Tibial nerve (tissue), 4 donors: Measurements from ENCODE around the gene PPP2R2C.

Source experiments
- CTCF ChIP-seq, 5 experiments: fragments of 200-600 bp in 3 of 5; fragments of 450-650 bp in 2 of 5; sonication (generic) in 3 of 5; IDR thresholded peaks; one replicate each; pipeline ENCODE4 v1.5.1; 2016 to 2019; ENCODE audit warnings: antibody characterized with exemption in 5 of 5, mild to moderate bottlenecking in 3 of 5, moderate library complexity in 2 of 5
- EP300 ChIP-seq, 2 donors: sonication (generic); formaldehyde crosslinking; IDR thresholded peaks; one replicate each; pipeline ENCODE4 v1.6.1; 2017; ENCODE audit warnings: antibody characterized with exemption in 2 of 2, mild to moderate bottlenecking in 1 of 2
- POLR2A ChIP-seq, 2 donors: fragments of 450-650 bp; IDR thresholded peaks; one replicate each; pipeline ENCODE4 v1.6.1; 2017; ENCODE audit warnings: antibody characterized with exemption in 2 of 2, mild to moderate bottlenecking in 2 of 2, moderate library complexity in 2 of 2

- TF ChIP-seq CTCF (IDR thresholded peaks at IDR 0.05): no peak
- no peak for TF ChIP-seq POLR2A (IDR thresholded peaks at IDR 0.05)
- TF ChIP-seq EP300 (IDR thresholded peaks at IDR 0.05): no peak
These were observed 190.1 kb downstream of the PPP2R2C start for GRCh38 chr4:6282314-6282771.
